K562 (cell line): Measurements from ENCODE around the gene MMRN1. TPM values are rescaled to one million over a fixed set of nuclear protein-coding genes. Genes with fewer than 3 reads are reported as not detected.

Experiments used
- ATAC-seq: fragments of 200-7000 bp; cut with Tn5 transposase; 3 replicates; pipeline ENCODE4 v1.9.1; 2020; ENCODE audit warnings: moderate library complexity
- BruUV-seq: library from RNA; stranded (reverse); fragments of 400-500 nt; replicated peaks from 2 replicates; lab custom pipeline; 2021; lab: Mats Ljungman, UMichigan
- CTCF ChIA-PET: fragments of 300-600 bp; formaldehyde crosslinking; extraction: SDS; loops from one replicate; lab custom pipeline; 2021; ENCODE audit warnings: low intra/inter-chr PET ratio; lab: Yijun Ruan, JAX
- POLR2A ChIA-PET: fragments of 300-600, 350-650 bp; sonication (Branson Sonifier 250); formaldehyde crosslinking; extraction: SDS; loops from one replicate; lab custom pipeline; 2021; ENCODE audit warnings: antibody characterized with exemption, inconsistent platforms; lab: Yijun Ruan, JAX
- DNase-seq, 4 experiments: peaks; one replicate each; pipeline versions ENCODE4 v3.0.0 to v3.0.0-alpha.2; 2011 to 2018; ENCODE audit warnings: low spot score in 3 of 4, mixed read lengths in 3 of 4; ENCODE audit errors: extremely low read depth in 1 of 4
- FAIRE-seq: peaks from 2 replicates; lab custom pipeline; 2011; peaks lifted over from hg19 to GRCh38; lab: Jason Lieb, UNC
- H2AFZ ChIP-seq: 2 replicates; pipeline ENCODE4 v1.6.0; 2011; ENCODE audit warnings: low read depth, low read length, control low read depth, inconsistent platforms
- H3K27ac ChIP-seq: fragments of 200-600 bp; 3 replicates; pipeline ENCODE4 v1.8.0; 2011; ENCODE audit warnings: low read depth, mild to moderate bottlenecking, control low read depth, inconsistent platforms, low read length, moderate library complexity, mixed read lengths; ENCODE audit errors: extremely low read depth
- H3K27me3 ChIP-seq, 2 experiments: fragments of 300-600 bp in 1 of 2; 2 replicates in 1 of 2; 3 replicates in 1 of 2; pipeline versions ENCODE4 v1.6.0 to v1.8.0; 2011; ENCODE audit warnings: inconsistent platforms in 2 of 2, low read length in 2 of 2, mild to moderate bottlenecking in 1 of 2, mixed read lengths in 1 of 2, moderate library complexity in 1 of 2; ENCODE audit not compliant: control insufficient read depth in 2 of 2, insufficient read depth in 2 of 2
- H3K36me3 ChIP-seq: fragments of 300-600 bp; 3 replicates; pipeline ENCODE4 v1.8.0; 2011; ENCODE audit warnings: mild to moderate bottlenecking, low read length, inconsistent platforms; ENCODE audit not compliant: control insufficient read depth, insufficient read depth
- H3K4me1 ChIP-seq, 2 experiments: fragments of 200-600 bp in 1 of 2; replicated peaks in 1 of 2; 2 replicates in 1 of 2; 3 replicates in 1 of 2; pipeline versions ENCODE4 v1.5.1 to v1.8.0; 2011; ENCODE audit warnings: inconsistent platforms in 2 of 2, low read length in 2 of 2, mild to moderate bottlenecking in 1 of 2, mixed read lengths in 1 of 2, moderate library complexity in 1 of 2; ENCODE audit not compliant: control insufficient read depth in 2 of 2, insufficient read depth in 2 of 2
- H3K4me2 ChIP-seq: 2 replicates; pipeline ENCODE4 v1.6.1; 2011; ENCODE audit warnings: low read length, control low read depth, inconsistent platforms, mixed read lengths; ENCODE audit not compliant: insufficient read depth
- H3K4me3 ChIP-seq: fragments of 200-600 bp; sonication (generic), shearing (Covaris generic); 2 replicates; pipeline ENCODE4 v1.5.1; 2016; ENCODE audit warnings: control low read depth, inconsistent platforms
- H3K79me2 ChIP-seq: fragments of 200-600 bp; 3 replicates; pipeline ENCODE4 v1.8.0; 2011; ENCODE audit warnings: low read length, inconsistent platforms; ENCODE audit not compliant: control insufficient read depth, insufficient read depth
- H3K9ac ChIP-seq, 2 experiments: 2 replicates each; pipeline versions ENCODE4 v1.6.0 to v1.6.1; 2011; ENCODE audit warnings: low read depth in 2 of 2, low read length in 2 of 2, control low read depth in 1 of 2, inconsistent platforms in 1 of 2, mild to moderate bottlenecking in 1 of 2, mixed read lengths in 1 of 2; ENCODE audit not compliant: insufficient read depth in 1 of 2
- H3K9me1 ChIP-seq: one replicate; pipeline ENCODE4 v1.6.0; 2011; ENCODE audit warnings: inconsistent platforms, mild to moderate bottlenecking, low read length, moderate library complexity; ENCODE audit not compliant: control insufficient read depth, insufficient read depth
- H3K9me3 ChIP-seq: replicated peaks from 2 replicates; pipeline ENCODE4 v1.5.1; 2011; ENCODE audit warnings: low read depth, low read length, inconsistent platforms; ENCODE audit not compliant: control insufficient read depth, insufficient read depth
- H4K20me1 ChIP-seq: replicated peaks from 2 replicates; pipeline ENCODE4 v1.6.1; 2011; ENCODE audit warnings: low read length, inconsistent platforms, mixed read lengths; ENCODE audit not compliant: control insufficient read depth, insufficient read depth
- CCAR2 ChIP-seq: fragments of 200-400 bp; formaldehyde crosslinking; IDR thresholded peaks from 2 replicates; pipeline ENCODE4 v1.6.1; 2017; ENCODE audit warnings: mild to moderate bottlenecking, low read depth, low read length
- CHCHD3 ChIP-seq: fragments of 250-450 bp; sonication (Bioruptor Pico); IDR thresholded peaks from 2 replicates; pipeline ENCODE4 v2.1.2; 2022; ENCODE audit warnings: mild to moderate bottlenecking
- DLX4 ChIP-seq: fragments of 250-450 bp; sonication (Bioruptor Pico); IDR thresholded peaks from 2 replicates; pipeline ENCODE4 v1.6.1; 2021; ENCODE audit warnings: mild to moderate bottlenecking
- ETV5 ChIP-seq: sonication (generic); formaldehyde crosslinking; IDR thresholded peaks from 2 replicates; pipeline ENCODE4 v1.4.0; 2020; ENCODE audit warnings: low read depth, mild to moderate bottlenecking, missing genetic modification reagents
- HMG20A ChIP-seq: fragments of 450-650 bp; formaldehyde crosslinking; conservative IDR thresholded peaks from 2 replicates; pipeline ENCODE4 v1.4.0; 2020; ENCODE audit warnings: mild to moderate bottlenecking, mixed read lengths
- ID3 ChIP-seq, 2 experiments: fragments of 250-450 bp in 1 of 2; fragments of 450-650 bp in 1 of 2; sonication (Bioruptor Pico) in 1 of 2; IDR thresholded peaks; 2 replicates each; pipeline versions ENCODE4 v1.6.1 to v1.8.0; 2016 to 2021; ENCODE audit warnings: mild to moderate bottlenecking in 2 of 2, moderate library complexity in 2 of 2, missing compliant biosample characterization in 1 of 2, missing genetic modification characterization in 1 of 2
- MEIS2 ChIP-seq: fragments of 450-650 bp; IDR thresholded peaks from 2 replicates; pipeline ENCODE4 v1.6.1; 2014; ENCODE audit warnings: mild to moderate bottlenecking; ENCODE audit not compliant: partially characterized antibody
- PML ChIP-seq: IDR thresholded peaks from 2 replicates; pipeline ENCODE4 v1.6.1; 2012; ENCODE audit warnings: low read length, inconsistent platforms
- POLR3G ChIP-seq: IDR thresholded peaks from 2 replicates; pipeline ENCODE4 v1.6.1; 2011; ENCODE audit not compliant: insufficient read length, insufficient replicate concordance; ENCODE audit errors: extremely low read depth
- PRMT5 ChIP-seq: sonication (generic); formaldehyde crosslinking; IDR thresholded peaks from 2 replicates; pipeline ENCODE4 v1.5.0; 2020; ENCODE audit warnings: missing genetic modification reagents
- SIRT6 ChIP-seq: IDR thresholded peaks from one replicate; pipeline ENCODE4 v1.6.1; 2012; ENCODE audit warnings: low read depth, mild to moderate bottlenecking, control low read depth, inconsistent platforms, low read length, moderate library complexity
- TAF1 ChIP-seq: IDR thresholded peaks from 2 replicates; pipeline ENCODE4 v1.6.1; 2011; ENCODE audit warnings: mild to moderate bottlenecking, low read length, moderate library complexity; ENCODE audit not compliant: insufficient read depth, control insufficient read depth, severe bottlenecking; ENCODE audit errors: extremely low read depth
- USF1 ChIP-seq: sonication (generic); formaldehyde crosslinking; IDR thresholded peaks from 2 replicates; pipeline ENCODE4 v1.9.0; 2022; ENCODE audit warnings: mild to moderate bottlenecking, missing genetic modification reagents
- ZHX1 ChIP-seq: fragments of 150-350 bp; conservative IDR thresholded peaks from 2 replicates; pipeline ENCODE4 v1.6.1; 2014; ENCODE audit warnings: low read length
- ZNF277 ChIP-seq: fragments of 250-450 bp; sonication (Bioruptor Pico); IDR thresholded peaks from 2 replicates; pipeline ENCODE4 v1.8.0; 2022; ENCODE audit warnings: inconsistent platforms, mild to moderate bottlenecking, moderate library complexity, borderline replicate concordance
- ZNF699 ChIP-seq: fragments of 250-450 bp; sonication (Bioruptor Pico); IDR thresholded peaks from 2 replicates; pipeline ENCODE4 v1.8.0; 2021; ENCODE audit warnings: mild to moderate bottlenecking, moderate library complexity; ENCODE audit not compliant: insufficient replicate concordance
- in situ Hi-C: fragments of 300-500 bp; cut with MboI; formaldehyde crosslinking; loops from 4 replicates; pipeline ENCODE4 v1.15.0; 2018; ENCODE audit warnings: inconsistent platforms, mixed read lengths
- intact Hi-C: fragments of 100-400 bp; cut with micrococcal nuclease; formaldehyde crosslinking; loops from 2 replicates; pipeline ENCODE4 v1.14.2; 2022
- polyA plus RNA-seq, 8 experiments: library from polyadenylated mRNA; depleted of rRNA in 4 of 8; stranded (reverse) in 5 of 8; unstranded in 3 of 8; fragments of >200 nt; fragmentation: Nextera tagmentation in 2 of 8; fragmentation: Illumina TruSeq in 1 of 8; extraction: Ambion mirVana in 2 of 8; extraction: Trizol in 1 of 8; gene quantifications; 2 replicates each; pipeline versions ENCODE4 v1.2.1 to v1.2.3, GENCODE V29; 2011 to 2014; ENCODE audit warnings: inconsistent platforms in 1 of 8, missing spikeins in 1 of 8
- total RNA-seq, 7 experiments: library from RNA; depleted of rRNA in 6 of 7; stranded (reverse); fragments of >200 nt in 6 of 7; fragmentation: Illumina TruSeq in 2 of 7; extraction: Trizol in 2 of 7; gene quantifications; 2 replicates each; pipeline versions ENCODE4 v1.2.1 to v1.2.3, GENCODE V29; 2011 to 2021; ENCODE audit warnings: low replicate concordance in 1 of 7

The MMRN1 gene
- total and polyA plus RNA-seq, 9 of the 15 experiments (the other 6 are each of a cell fraction or from before 2014, with no cell fraction given): 0.01 to 0.06 (median 0.02) TPM; not detected in 6

GRCh38 chr4:89939994-89940393 is 45.3 kb downstream of the MMRN1 start:
- ChIA-PET CTCF (no interaction called here), POLR2A (no interaction called here)
- intact Hi-C loops: no loop called here
- DNase-seq: no peak
- Histone ChIP-seq H3K9me3 (no peaks in the 10 kb centered on the region), H3K27ac (no peak overlapping the region), H4K20me1 (no peaks in the 10 kb centered on the region), H3K4me1 (no peaks in the 10 kb centered on the region), H3K27me3 (no peaks in the 10 kb centered on the region), H3K4me3 (no peak overlapping the region), H3K9me1 (no peaks in the 10 kb centered on the region), H2AFZ (no peak overlapping the region), H3K36me3 (no peaks in the 10 kb centered on the region), H3K9ac (no peak overlapping the region), H3K79me2 (no peaks in the 10 kb centered on the region), H3K4me2 (no peak overlapping the region)
- no peak for TF ChIP-seq ETV5 (CRISPR knock-in tag)
- no peak for TF ChIP-seq DLX4 (CRISPR knock-in tag)
- no peak for TF ChIP-seq HMG20A (CRISPR knock-in tag)
- no peak for TF ChIP-seq SIRT6
- no peak for TF ChIP-seq USF1 (CRISPR knock-in tag)
- no peak for TF ChIP-seq ZHX1
- TF ChIP-seq POLR3G: no peak
- TF ChIP-seq PRMT5 (CRISPR knock-in tag): no peak
- TF ChIP-seq CCAR2: no peak
- no peak for TF ChIP-seq MEIS2
- TF ChIP-seq ZNF277 (CRISPR knock-in tag): no peak
- TF ChIP-seq TAF1: no peak
- TF ChIP-seq PML: no peak
- no peak for TF ChIP-seq ID3 (CRISPR knock-in tag; IDR thresholded peaks at IDR 0.05)
- no peak for TF ChIP-seq ID3 (tag; IDR thresholded peaks at IDR 0.05)
- no peak for TF ChIP-seq CHCHD3
- no peak for TF ChIP-seq ZNF699 (CRISPR knock-in tag)
- no TSS peak for BruUV-seq
- no peak for FAIRE-seq
- in situ Hi-C loops: no loop called here
- no peak for ATAC-seq
